NCI-H1930 (cell line): ENCODE data around the gene MTSS2.

Experiments used
- DNase-seq, 2 experiments: peaks; one replicate each; lab custom pipeline; 2025; lab: John Stamatoyannopoulos, UW

MTSS2 gene

DNA sequence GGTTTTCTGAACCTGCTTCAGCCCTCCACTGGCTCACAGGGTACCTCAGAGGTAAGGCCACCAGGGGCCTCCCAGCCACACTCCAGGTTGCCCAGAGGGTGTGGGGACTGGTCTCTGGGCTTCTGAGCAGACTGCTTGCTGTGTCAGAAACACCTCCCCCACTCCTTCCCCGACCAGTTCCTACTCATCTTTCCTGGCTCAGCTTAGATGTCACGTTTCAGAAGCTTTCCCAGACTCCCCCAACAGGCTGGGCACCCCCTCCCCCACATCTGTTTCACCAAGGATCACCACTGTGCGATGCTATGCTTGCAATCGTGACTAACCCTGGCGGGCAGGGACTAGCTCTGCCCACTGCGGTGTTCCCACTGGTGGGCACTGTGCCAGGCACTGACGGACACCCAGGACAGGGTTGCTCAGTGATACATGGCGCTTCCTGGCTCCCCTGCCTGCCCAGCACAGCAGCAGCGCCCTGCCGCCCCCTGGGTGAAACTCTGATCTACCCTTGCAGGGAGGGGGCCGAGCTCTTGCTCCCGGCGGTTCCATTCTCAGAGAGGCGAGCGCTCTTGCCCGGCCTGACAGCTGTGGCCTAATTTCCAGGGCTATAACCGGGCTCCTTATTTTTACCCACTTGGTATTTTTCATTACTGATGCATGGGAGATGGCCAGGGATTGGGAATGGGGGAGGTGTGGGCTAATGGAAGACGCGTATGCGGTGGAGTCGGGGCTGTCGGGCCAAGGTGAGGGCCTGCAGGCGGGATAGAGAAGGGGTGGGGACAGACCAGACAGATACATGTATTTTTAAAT, 29.4 kb upstream of the MTSS2 start:
- no peak for DNase-seq

GRCh38 chr16:70714581-70715054, 28.8 kb upstream of the MTSS2 start:
- no peak for DNase-seq

DNA sequence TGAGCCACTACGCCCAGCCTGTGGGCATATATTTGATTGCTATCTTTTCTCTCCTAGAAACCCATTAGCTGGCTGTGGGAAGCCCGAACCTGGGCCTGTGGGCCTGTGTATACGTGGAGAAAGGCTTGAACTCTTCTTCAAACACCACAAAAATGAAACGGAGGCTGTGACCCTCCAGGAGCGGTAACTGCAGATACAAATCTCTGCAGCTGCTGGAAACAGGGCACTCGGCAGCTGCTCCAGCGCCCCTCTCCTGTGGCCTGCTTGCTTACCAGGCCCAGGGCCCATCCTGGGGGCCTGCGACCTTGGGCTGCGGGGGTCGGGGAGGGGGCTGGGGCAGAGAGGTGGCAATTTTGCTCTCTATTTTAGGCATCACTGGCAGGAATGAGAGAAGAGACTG, 28.0 kb upstream of the MTSS2 start:
- no peak for DNase-seq

GRCh38 chr16:70713342-70713741, 27.5 kb upstream of the MTSS2 start:
- DNase-seq: no peak

- DNase-seq: no peak
Observed at GRCh38 chr16:70712942-70713341, 27.1 kb upstream of the MTSS2 start.

- no peak for DNase-seq
Observed at GRCh38 chr16:70712359-70712758, 26.5 kb upstream of the MTSS2 start.

DNA sequence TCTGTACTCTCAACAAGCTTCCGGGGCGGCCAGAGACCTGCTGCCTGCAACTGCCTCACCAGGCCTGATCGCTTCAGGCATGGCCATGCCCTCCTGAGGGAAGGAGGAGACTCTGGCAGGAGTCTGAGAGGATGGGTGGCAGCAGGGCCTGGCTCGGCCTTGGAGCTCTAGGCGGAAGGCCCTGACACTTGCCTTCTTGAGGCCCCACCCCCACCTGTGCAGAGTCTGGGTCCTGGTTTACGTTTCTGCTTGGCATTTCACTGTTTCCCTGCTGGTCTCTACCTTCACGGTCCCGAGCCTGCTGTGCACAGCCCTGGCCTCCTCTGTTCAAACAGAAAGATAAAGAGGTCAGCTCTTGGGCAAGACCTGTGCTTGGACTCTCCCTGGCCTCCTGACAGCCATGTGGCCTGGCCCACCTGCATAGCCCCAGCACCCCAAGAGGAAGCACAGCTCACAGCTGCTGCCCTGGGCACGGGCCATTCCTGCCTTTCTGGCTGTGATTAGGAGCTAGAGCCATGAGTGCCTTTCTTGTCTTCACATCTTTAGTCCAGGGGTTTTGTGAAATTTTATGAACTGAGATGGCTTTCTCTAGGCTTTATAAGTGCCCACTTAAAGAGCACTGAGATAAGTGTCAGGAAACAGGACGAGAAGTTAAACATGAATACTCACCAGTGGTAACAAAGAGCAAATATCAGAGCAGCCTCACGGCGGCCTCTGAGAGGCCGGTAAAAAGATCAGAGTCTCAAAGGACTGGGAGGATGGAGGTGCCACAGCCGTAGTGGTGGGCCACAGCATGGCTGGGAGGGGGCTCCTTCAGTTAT, 25.6 kb upstream of the MTSS2 start:
- DNase-seq: no peak

DNA sequence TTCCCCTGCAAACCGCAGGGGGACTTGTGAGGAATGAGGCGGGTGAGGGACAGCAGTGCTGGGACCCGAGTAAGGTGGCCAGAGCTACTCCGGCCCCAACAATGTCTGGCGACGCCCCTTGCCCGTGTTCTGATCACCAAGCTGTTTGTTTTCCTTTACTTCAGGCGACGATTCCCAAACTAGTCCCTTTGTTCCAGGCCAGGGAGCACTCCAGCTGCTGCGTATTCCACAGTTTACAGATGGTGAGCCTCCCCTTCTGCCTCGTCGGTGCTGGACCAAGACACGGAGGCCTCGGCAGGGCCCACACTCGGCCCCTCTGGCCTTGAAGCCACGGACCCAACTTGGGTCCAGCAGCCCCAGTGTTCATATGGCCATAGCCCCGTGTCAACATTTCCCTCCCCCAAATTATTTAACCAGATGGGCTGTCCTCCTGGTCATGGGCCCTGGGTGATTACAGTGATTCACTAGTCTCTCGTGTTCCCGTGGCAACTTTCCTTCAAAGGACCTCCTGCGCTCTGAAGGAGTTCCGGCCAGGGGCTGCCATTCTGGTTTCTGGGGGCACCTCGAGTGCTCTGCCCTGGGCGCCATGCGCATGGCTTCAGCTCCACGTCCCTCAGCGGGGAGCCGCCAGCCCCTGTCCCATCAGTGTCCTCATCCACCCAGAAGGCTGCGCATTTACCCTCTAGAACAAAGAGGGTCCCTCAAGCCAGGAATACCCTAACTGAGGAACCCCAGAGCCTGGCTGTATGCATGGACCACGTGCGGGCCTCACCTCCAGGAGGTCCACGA, 24.8 kb upstream of the MTSS2 start:
- DNase-seq: no peak

DNA sequence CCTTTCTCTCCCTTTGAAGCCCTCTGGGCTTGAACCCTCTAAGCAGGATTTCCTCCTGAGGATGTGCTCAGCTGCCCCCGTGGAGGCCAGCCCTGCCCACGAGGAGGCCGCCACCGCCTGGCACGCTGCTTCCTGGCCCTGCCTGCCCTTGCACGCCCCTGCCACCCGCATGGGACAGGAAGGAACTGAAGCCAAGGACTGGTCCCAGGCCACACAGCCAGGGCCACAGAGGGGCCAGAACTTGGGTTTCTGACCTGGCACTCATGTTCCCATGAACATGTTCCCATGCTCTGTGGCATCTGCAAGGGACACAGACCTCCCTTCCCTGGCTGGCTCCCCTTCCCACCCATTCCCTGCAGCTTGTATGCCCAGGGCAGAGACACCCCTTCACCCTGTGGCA, 24.1 kb upstream of the MTSS2 start:
- DNase-seq: no peak

GRCh38 chr16:70709457-70709856, 23.6 kb upstream of the MTSS2 start:
- DNase-seq: no peak

DNA sequence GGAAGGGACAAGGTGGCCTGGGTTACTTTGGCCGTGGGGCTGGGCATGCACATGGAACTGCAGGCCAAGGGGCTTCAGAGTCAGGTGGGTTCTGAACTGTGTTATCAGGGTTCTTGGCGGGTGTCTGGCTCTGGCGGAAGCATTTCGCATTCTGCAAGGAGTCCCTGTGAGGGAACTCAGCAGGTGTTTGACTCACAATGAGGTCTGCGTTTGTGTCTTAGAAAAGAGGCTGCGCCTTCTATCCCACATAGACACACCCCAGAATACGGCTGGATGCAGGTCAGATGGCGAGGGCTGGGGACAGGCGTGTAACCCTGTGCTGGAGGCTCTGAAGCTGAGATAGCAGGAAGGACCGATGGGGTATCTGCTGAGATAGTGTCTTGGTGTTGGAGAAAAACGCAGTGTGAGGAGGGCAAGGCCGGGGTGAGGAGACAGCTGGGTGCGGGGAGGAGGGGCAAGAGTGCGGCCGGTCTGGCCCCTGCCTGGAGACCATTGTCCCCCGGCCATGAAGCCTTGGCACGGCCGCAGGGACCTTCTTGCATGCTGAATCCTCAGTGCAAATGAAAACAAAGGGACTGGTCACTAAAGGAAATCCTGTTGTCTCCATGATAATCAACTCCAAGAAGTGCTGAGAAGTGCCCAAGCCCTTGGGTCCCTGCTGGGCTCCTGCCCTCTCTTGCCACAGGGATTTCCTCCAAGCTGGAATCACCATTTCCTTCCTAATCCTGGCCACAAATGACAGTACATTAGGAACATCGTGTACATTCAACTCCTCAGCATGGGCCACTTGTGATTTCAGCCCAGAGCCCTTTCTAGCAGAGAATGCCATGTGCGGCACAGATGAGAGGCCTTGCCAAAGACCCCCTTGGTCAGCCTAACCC, 22.8 kb upstream of the MTSS2 start:
- no peak for DNase-seq

DNA sequence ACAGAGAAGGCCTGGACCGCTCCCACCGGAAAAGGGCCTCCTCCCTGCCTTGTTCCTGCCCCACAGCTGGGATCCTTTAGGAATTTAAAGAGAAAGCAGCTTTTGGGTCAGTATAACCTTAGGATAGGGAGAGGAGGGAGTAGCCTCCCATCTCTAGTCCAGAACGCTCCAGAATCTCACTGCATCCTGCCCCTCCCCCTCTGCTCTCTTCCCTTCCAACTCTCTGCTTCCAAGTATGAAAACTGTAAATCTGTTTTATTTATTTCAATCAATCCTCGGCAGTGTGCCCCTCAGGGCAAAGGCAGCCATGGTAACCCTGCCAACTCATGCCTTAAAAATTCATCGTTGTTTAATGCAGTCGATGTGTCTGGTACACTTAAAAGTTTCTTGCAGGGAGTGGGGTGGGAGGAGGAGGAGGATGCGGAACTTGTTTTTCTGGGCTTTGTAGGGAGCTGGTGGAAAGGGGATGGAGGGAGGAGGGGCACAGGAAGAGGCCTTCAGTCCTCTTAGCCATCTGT, 21.2 kb upstream of the MTSS2 start:
- no peak for DNase-seq

GRCh38 chr16:70705056-70705455, 19.2 kb upstream of the MTSS2 start:
- no peak for DNase-seq

- no peak for DNase-seq
Observed at GRCh38 chr16:70704586-70704985, 18.7 kb upstream of the MTSS2 start.

GRCh38 chr16:70703835-70704381, 18.1 kb upstream of the MTSS2 start:
- no peak for DNase-seq

DNA sequence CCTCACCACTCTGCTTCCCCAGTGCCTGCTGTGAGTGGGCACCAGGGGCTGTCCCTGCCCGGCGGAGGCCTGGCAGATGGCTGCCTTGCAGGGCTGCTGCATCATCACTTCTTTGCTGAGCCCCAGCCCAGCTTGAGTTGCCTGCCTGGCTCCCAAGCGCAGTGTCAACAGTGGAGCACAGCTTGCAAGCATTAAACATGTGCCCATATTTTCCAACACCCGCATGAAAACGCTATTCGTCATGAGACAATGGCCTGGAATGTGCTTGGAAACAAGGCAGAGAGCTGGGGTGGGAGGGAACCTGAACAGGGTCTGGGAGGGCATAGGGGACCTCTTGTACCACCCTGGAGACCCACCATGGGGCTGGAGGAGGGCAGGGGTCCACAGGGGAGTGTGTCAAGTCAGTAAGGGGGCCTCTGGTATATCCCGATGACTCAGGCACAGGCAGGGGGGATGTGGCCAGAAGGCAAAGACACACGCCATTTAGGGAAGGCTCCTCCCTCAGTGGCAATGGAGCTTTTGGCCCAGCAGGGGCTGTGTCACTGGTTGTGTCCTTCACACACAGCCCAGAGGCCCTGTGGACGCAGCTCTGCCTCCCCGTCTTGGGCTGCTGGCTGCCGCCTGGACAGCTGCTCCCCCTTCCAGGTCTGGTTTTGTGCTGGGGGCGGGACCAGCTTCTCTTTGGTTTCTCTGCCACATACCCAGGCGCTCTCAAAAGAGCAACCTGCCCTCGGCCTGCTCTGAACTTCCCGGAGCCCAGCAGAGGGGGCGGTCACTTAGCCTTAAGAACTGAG, 17.4 kb upstream of the MTSS2 start:
- DNase-seq: no peak

GRCh38 chr16:70702624-70703023, 16.8 kb upstream of the MTSS2 start:
- DNase-seq: no peak

DNA sequence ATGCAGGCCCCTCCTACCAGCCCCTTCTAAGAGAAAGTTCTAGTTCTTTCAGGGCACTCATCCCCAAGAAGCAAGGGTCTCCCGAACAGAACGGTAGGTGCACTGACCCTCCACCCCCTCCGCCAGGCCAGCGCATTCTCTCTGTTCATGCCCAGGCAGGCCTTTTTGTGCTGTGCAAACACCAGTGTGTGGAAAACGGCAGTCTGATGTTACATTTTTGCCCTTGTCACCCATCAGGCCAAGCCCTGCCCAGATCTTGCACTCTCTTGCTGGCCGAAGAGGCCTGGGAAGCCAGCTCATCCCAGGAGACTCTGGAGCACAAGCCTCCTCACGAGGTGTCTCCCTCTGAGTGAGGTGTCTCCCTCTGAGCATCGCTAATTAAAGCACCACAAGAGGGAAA, 16.1 kb upstream of the MTSS2 start:
- DNase-seq: no peak

GRCh38 chr16:70701596-70701995, 15.7 kb upstream of the MTSS2 start:
- no peak for DNase-seq

DNA sequence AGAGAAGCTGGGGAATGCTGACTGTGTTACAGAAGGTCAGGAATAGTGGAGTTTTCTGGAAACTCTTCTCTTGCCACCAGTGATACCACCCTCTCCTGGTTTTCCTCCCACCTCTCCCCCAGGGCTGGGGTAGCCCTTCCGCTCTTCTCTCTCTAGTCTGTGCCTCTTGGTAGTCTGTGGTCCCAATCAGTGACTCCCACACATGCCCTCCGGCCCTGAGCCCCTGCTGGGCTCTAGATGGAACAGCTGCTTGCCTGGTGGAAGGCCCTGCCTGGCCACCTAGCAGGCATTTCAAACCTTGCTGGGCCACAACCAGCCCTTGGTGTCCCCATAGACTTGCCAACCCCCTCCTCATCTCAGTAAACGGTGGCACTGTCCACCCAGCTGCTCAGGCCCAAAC, 15.2 kb upstream of the MTSS2 start:
- no peak for DNase-seq
